MG63 (cell line): ENCODE measurements around the gene GUCY1A1. TPM values are rescaled to one million over a fixed set of nuclear protein-coding genes. Genes with fewer than 3 reads are reported as not detected.

ENCODE experiments used
- DNase-seq: peaks from one replicate; pipeline ENCODE4 v3.0.0-alpha.2; 2020
- H3K27me3 ChIP-seq: fragments of 250-450 bp; sonication (Bioruptor Pico); 2 replicates; pipeline ENCODE4 v1.5.1; 2020; ENCODE audit warnings: mild to moderate bottlenecking, moderate library complexity
- H3K36me3 ChIP-seq: fragments of 250-450 bp; sonication (Bioruptor Pico); 2 replicates; pipeline ENCODE4 v1.5.1; 2020; ENCODE audit warnings: mild to moderate bottlenecking, moderate library complexity
- H3K4me3 ChIP-seq: fragments of 250-450 bp; sonication (Bioruptor Pico); 2 replicates; pipeline ENCODE4 v1.5.1; 2020; ENCODE audit warnings: mild to moderate bottlenecking, moderate library complexity
- H3K9me3 ChIP-seq: fragments of 250-450 bp; sonication (Bioruptor Pico); 2 replicates; pipeline ENCODE4 v1.5.1; 2020; ENCODE audit warnings: mild to moderate bottlenecking, moderate library complexity
- total RNA-seq: library from RNA; depleted of rRNA; stranded (reverse); fragments of >200 nt; shearing (Covaris generic); gene quantifications from 2 replicates; pipeline ENCODE4 v1.2.3, GENCODE V29; 2014; ENCODE audit warnings: low replicate concordance; rRNA removed

The GUCY1A1 gene
- total RNA-seq, 1 experiment from 2014 or later = not detected

GRCh38 chr4:155772459-155773195 lies 106.0 kb downstream of the GUCY1A1 start:
- no peak for DNase-seq
- H3K9me3 ChIP-seq = no peaks in the 10 kb centered on the region
- no peak overlapping the region for H3K4me3 ChIP-seq
- H3K36me3 ChIP-seq = no peaks in the 10 kb centered on the region
- H3K27me3 ChIP-seq = no peaks in the 10 kb centered on the region

GRCh38 chr4:155773196-155773800 lies 106.7 kb downstream of the GUCY1A1 start:
- Histone ChIP-seq H3K9me3 (no peaks in the 10 kb centered on the region), H3K27me3 (no peaks in the 10 kb centered on the region), H3K36me3 (no peaks in the 10 kb centered on the region), H3K4me3 (no peak overlapping the region)
- DNase-seq = no peak

- Histone ChIP-seq H3K9me3 (no peaks in the 10 kb centered on the region), H3K27me3 (no peaks in the 10 kb centered on the region), H3K36me3 (no peaks in the 10 kb centered on the region), H3K4me3 (no peak overlapping the region)
- no peak for DNase-seq
These were observed 107.4 kb downstream of the GUCY1A1 start for GRCh38 chr4:155774033-155774432.

- H3K9me3 ChIP-seq = no peaks in the 10 kb centered on the region
- H3K27me3 ChIP-seq = no peaks in the 10 kb centered on the region
- DNase-seq = peak; percentile 14
- H3K4me3 ChIP-seq = no peak overlapping the region
- no peaks in the 10 kb centered on the region for H3K36me3 ChIP-seq
These were observed 111.5 kb downstream of the GUCY1A1 start for GRCh38 chr4:155777971-155778735.

- no peak for DNase-seq
- Histone ChIP-seq H3K36me3 (no peaks in the 10 kb centered on the region), H3K27me3 (no peaks in the 10 kb centered on the region), H3K4me3 (no peak overlapping the region), H3K9me3 (no peaks in the 10 kb centered on the region)
These were observed 114.1 kb downstream of the GUCY1A1 start for GRCh38 chr4:155780775-155781174.

GRCh38 chr4:155781249-155781831 lies 114.7 kb downstream of the GUCY1A1 start:
- no peak for DNase-seq
- H3K9me3 ChIP-seq = no peaks in the 10 kb centered on the region
- H3K27me3 ChIP-seq = no peaks in the 10 kb centered on the region
- H3K4me3 ChIP-seq = no peak overlapping the region
- no peaks in the 10 kb centered on the region for H3K36me3 ChIP-seq

Other genes starting within 250 kb of the GUCY1A1 start
- 0.92 and 1.5 TPM in 2 replicates for gene GUCY1B1, start 92.2 kb downstream of the GUCY1A1 start, total RNA-seq
- gene ASIC5, start 199.4 kb downstream of the GUCY1A1 start, total RNA-seq = not detected in 2 replicates
- gene TDO2, start 236.8 kb downstream of the GUCY1A1 start, total RNA-seq = not detected in 2 replicates